Measurements from ENCODE around the gene PLPPR1. TPM values are rescaled to one million over a fixed set of nuclear protein-coding genes. Genes with fewer than 3 reads are reported as not detected.
A peak's percentile ranks its signal among the peaks of the same experiment; 100 is the strongest.

Gene PLPPR1
- total and polyA plus RNA-seq, 2 of the 13 experiments (the other 11 are each of a cell fraction or from before 2014, with no cell fraction given), result 16.0 to 84.7 TPM

DNA sequence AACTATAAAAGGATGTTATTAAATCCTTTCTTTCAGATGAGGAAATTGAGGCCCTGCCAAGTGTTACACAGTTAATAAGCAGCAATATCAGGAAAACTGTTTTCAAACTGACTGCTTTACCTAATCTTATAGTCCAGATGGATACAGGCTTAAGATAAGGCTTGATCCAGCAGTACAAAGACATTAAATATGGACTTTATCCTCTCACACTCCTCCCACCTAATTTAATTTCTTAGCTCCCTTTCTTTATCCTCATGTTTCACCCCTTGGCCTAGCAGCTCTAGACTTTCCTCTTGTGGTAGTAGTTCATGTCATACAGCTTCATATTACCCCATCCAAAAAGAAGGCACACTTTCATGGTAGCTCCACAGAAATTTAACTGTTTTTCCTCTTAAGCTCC, 191.8 kb downstream of the PLPPR1 start:
- no peak for DNase-seq (ENCODE audit: low spot score)

DNA sequence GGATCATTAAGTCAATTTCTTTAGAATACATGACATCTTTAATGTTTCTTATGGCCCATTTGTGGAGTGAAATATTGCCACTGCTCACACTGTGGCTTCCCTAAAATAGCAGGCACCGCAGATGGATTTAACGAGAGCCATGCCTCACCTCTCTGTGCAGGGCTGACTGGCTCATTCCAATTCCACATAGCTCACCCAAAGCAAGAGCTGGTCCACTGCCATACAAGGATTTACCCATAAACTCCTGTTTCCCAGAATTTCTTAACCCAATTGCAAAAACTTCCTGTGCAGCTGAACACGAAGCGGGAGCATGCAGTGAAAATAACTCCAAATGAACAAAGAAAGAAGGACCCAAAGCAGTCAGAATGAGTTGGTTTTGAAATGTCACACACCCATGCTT, 196.7 kb downstream of the PLPPR1 start:
- in situ Hi-C loops (cut with HindIII; ENCODE audit: extremely low pct_ligation_motif_present, low pct_unique_long_range_greater_than_20kb) (loop anchor here (25.0 kb wide), 1 partner anchor 513 kb away; no protein-coding TSS in a partner anchor), intact Hi-C loops (cut with micrococcal nuclease; ENCODE audit: unreplicated experiment) (no loop called here)
- no peaks in the 10 kb centered on the region for H3K79me2 ChIP-seq (ENCODE audit: insufficient read depth, low read length)
- ChIA-PET POLR2A (no interaction called here), CTCF (ENCODE audit: low intra/inter-chr PET ratio, low total read pairs) (no interaction called here)
- H3K4me1 ChIP-seq (ENCODE audit: insufficient read depth, low read length), result peaks cover 12% of the 10 kb centered on the region
- no peak overlapping the region for H3K4me2 ChIP-seq (ENCODE audit: low read depth, low read length)
- H3K27ac ChIP-seq (ENCODE audit: extremely low read length, insufficient read depth, low read length), result no peak overlapping the region
- no peaks in the 10 kb centered on the region for H3K9me3 ChIP-seq (ENCODE audit: low read length)
- FAIRE-seq (no peak), DNase-seq (ENCODE audit: low spot score) (no peak), ATAC-seq (no peak)
- TF ChIP-seq HNRNPK (IDR thresholded peaks at IDR 0.05; ENCODE audit: low read depth, low read length, poor library complexity, severe bottlenecking) (peak; percentile 22), POGZ (CRISPR knock-in tag; IDR thresholded peaks at IDR 0.05) (no peak), ZNF367 (CRISPR knock-in tag; IDR thresholded peaks at IDR 0.05; ENCODE audit: borderline replicate concordance) (no peak), ZNF510 (CRISPR knock-in tag; IDR thresholded peaks at IDR 0.05; ENCODE audit: low read depth) (no peak), TBX3 (IDR thresholded peaks at IDR 0.05; ENCODE audit: borderline replicate concordance) (no peak), SNAI1 (CRISPR knock-in tag; IDR thresholded peaks at IDR 0.05; ENCODE audit: borderline replicate concordance) (no peak)
- TF ChIP-seq, protein P1, sequence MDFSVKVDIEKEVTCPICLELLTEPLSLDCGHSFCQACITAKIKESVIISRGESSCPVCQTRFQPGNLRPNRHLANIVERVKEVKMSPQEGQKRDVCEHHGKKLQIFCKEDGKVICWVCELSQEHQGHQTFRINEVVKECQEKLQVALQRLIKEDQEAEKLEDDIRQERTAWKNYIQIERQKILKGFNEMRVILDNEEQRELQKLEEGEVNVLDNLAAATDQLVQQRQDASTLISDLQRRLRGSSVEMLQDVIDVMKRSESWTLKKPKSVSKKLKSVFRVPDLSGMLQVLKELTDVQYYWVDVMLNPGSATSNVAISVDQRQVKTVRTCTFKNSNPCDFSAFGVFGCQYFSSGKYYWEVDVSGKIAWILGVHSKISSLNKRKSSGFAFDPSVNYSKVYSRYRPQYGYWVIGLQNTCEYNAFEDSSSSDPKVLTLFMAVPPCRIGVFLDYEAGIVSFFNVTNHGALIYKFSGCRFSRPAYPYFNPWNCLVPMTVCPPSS (IDR thresholded peaks at IDR 0.05), result no peak
- WGBS (ENCODE audit: low lambda C conversion rate), result 88% methylated on average over 4 of the region's 4 CpGs
- BruUV-seq (replicated peaks), result no TSS peak
- H3K27me3 ChIP-seq (ENCODE audit: control insufficient read depth in 1 of 2, insufficient read depth in 2 of 2, low read length in 2 of 2), result no peaks in the 10 kb centered on the region
- no peaks in the 10 kb centered on the region for H4K20me1 ChIP-seq (ENCODE audit: insufficient read depth, low read length)
- no peak overlapping the region for H2AFZ ChIP-seq (ENCODE audit: low read length)
- H3K36me3 ChIP-seq (replicated peaks in 1 of 2; ENCODE audit: control insufficient read depth in 1 of 2, insufficient read depth in 2 of 2, low read length in 2 of 2), result no peaks in the 10 kb centered on the region; a peak in 1 of 5 replicates
- no peak overlapping the region for H3K4me3 ChIP-seq (replicated peaks in 1 of 3; ENCODE audit: insufficient read depth in 1 of 3, low read depth in 2 of 3, low read length in 3 of 3)
- H3K9ac ChIP-seq (ENCODE audit: insufficient read depth, low read depth, low read length), result no peak overlapping the region

More for the DNA sequence above, 191.8 kb downstream of the PLPPR1 start:
- CTCF ChIA-PET (ENCODE audit: low intra/inter-chr PET ratio, low total read pairs), result no interaction called here
- ATAC-seq, result no peak
- no peak overlapping the region for H3K4me2 ChIP-seq (ENCODE audit: low read depth, low read length)
- H3K27ac ChIP-seq (ENCODE audit: extremely low read length, insufficient read depth, low read length), result no peak overlapping the region
- FAIRE-seq, result no peak
- BruUV-seq (replicated peaks), result no TSS peak
- no peaks in the 10 kb centered on the region; the same call in 1 of the 2 replicates for H3K4me1 ChIP-seq (ENCODE audit: insufficient read depth, low read length)
- no peaks in the 10 kb centered on the region; a peak in 1 of 5 replicates for H3K36me3 ChIP-seq (replicated peaks in 1 of 2; ENCODE audit: control insufficient read depth in 1 of 2, insufficient read depth in 2 of 2, low read length in 2 of 2)
- in situ Hi-C loops (cut with HindIII; ENCODE audit: extremely low pct_ligation_motif_present, low pct_unique_long_range_greater_than_20kb), result no loop called here
- no peak overlapping the region for H3K9ac ChIP-seq (ENCODE audit: insufficient read depth, low read depth, low read length)
- H3K27me3 ChIP-seq (ENCODE audit: control insufficient read depth in 1 of 2, insufficient read depth in 2 of 2, low read length in 2 of 2), result no peaks in the 10 kb centered on the region
- no peaks in the 10 kb centered on the region for H4K20me1 ChIP-seq (ENCODE audit: insufficient read depth, low read length)
- POLR2A ChIA-PET, result no interaction called here
- no peaks in the 10 kb centered on the region for H3K9me3 ChIP-seq (ENCODE audit: low read length)
- H3K4me3 ChIP-seq (replicated peaks in 1 of 3; ENCODE audit: insufficient read depth in 1 of 3, low read depth in 2 of 3, low read length in 3 of 3), result no peak overlapping the region
- peaks cover 3% of the 10 kb centered on the region for H3K79me2 ChIP-seq (ENCODE audit: insufficient read depth, low read length)
- H2AFZ ChIP-seq (ENCODE audit: low read length), result no peak overlapping the region
- intact Hi-C loops (cut with micrococcal nuclease; ENCODE audit: unreplicated experiment), result no loop called here
- TF ChIP-seq PCBP1 (IDR thresholded peaks at IDR 0.05; ENCODE audit: borderline replicate concordance, low read depth, low read length), result no peak
